Iris pigment epithelial cell (primary cell): Measurements from ENCODE around the gene STAT3.
"Not testable (repeated sequence)": the region's sequence is repeated elsewhere in the genome, so short reads cannot be mapped to it uniquely, and the experiment has no call there.

Experiments
- DNase-seq: peaks from one replicate; pipeline ENCODE4 v3.0.0-alpha.2; 2011; ENCODE audit warnings: low read depth

STAT3 gene

DNA sequence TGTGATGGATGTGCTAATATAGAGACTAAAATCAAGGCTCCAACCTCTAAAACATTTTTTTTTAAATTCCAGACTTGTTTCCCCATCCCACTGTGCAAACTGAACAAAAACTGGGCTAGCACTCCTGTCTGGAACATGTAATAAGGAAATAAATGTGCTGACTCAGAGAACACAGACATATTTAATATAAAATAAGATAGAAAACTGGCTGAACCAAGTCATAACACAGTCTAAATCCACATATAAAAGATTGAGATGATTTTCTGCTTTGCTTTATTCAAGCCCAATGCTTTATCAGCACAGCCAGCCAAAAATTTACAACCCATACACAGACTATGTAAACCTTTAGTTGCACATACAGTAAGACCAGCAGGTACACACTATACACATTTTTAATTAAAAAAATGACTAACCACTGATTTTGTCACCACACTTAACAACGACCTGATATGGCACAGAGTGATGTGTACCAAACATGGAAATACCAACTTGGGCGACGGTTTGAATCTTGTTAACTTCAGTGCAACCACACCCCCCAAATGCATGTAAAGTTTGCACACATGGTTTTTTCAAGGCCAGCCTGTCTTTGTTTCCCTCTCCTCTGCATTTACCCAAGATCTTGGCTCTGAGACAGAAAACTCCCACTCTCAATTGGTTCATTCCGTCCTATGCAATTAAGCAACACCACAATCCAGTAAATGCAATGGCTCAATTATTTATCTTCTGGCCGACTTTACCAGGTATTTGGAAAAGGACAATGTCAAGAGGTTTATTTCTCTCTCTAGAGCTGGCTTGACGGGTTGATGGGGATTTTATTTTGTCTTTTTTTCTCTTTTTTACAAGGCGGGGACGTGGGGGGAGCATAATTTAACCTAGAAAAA, 1.2 kb downstream of the STAT3 start:
- DNase-seq: peak; percentile 88

DNA sequence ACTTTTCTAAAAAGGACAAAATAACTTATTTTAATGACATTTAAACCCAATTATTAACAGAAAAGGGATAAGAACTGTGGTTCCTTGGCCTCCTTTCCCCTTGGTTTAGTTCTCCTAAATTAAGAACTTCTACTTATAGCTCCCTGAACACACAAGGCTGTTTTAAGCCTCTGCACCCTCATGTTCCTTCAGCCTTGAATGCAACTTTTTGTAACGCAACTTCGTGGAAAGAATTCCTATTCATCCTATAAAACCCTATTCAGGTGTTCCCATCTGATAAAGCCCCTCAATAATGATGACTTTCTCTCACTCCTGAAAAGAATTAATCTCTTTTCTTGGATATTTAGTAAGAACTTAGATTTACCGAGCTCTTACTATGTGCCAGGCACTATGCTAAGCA, 6.3 kb downstream of the STAT3 start:
- no peak for DNase-seq

DNA sequence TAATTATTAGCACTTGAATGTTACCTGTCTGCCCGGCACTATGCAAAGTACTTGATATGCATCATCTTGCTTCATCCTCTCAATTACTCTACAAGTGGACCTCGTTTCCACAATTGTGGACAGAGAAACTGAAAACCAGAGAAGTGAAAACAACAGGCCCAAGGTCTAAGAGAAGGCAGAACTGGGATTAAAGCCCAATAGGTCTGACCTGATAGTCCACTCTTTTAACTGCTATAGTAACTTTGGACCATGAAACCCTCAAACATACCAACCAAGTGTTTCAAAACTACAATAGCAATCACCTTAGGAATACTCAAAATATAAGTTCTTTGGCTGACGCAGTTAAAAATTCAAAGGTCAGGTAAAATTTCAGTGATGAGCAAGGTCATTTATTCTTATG, 7.3 kb downstream of the STAT3 start:
- DNase-seq: no peak

GRCh38 chr17:42378959-42379594, 9.2 kb downstream of the STAT3 start:
- DNase-seq: peak; percentile 45

DNA sequence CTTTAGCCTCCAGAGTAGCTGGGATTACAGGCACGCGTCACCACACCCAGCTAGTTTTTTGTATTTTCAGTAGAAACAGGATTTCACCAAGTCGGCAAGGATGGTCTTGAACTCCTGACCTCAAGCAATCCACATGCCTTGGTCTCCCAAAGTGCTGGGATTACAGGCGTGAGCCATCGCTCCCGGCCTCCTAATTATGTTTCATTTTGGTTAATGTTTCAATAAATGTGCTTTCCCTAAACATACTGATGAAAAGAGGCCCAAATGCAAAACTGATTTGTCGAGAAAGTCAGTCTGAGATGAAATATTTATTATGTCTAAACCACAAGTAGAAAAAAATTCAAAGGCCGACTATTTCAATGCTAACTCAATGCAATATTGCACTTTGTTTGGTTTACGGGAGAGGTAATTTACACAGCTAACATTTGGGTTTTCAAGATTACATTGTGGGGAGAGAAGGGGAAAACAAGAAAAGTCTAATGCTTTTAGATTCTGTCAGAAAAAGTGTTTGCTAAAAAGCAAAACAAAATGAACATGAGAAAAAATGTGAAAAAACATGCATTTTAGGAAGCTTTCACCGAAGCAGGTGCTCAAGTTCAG, 9.8 kb downstream of the STAT3 start:
- DNase-seq: no peak

DNA sequence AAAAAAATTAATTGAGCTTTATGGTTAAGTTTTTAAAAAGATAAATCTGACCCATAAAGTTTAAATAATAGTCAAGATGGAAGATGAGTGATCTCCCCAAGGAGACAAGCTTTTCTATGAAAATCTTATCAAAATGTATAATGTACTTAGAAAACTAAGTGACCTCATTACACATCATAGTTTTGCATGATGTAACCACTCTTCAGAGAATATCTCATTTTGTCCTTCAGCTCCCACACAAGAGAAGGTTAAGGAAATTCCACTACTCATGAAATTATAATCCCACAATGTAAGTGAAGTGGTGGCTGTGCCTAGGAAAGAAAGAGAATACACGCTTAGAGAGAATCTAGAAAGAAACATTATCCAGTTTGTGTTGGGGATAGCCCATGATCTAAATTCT, 14.3 kb downstream of the STAT3 start:
- DNase-seq: no peak

DNA sequence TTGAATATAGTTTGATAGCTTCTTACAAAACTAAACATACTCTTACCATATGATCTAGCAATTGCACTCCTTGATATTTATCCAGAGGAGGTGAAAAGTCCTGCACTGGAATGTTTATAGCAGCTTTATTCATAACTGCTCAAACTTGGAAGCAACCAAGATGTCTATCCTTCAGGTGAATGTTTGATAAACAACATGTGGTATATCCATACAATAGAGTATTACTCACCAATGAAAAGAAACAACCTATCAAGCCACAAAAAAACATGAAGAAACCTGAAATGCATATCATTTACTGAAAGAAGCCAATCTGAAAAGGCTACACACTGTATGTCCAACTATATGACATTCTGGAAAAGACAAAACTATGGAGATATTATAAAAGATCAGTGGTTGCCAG, 16.1 kb downstream of the STAT3 start:
- DNase-seq: no peak

DNA sequence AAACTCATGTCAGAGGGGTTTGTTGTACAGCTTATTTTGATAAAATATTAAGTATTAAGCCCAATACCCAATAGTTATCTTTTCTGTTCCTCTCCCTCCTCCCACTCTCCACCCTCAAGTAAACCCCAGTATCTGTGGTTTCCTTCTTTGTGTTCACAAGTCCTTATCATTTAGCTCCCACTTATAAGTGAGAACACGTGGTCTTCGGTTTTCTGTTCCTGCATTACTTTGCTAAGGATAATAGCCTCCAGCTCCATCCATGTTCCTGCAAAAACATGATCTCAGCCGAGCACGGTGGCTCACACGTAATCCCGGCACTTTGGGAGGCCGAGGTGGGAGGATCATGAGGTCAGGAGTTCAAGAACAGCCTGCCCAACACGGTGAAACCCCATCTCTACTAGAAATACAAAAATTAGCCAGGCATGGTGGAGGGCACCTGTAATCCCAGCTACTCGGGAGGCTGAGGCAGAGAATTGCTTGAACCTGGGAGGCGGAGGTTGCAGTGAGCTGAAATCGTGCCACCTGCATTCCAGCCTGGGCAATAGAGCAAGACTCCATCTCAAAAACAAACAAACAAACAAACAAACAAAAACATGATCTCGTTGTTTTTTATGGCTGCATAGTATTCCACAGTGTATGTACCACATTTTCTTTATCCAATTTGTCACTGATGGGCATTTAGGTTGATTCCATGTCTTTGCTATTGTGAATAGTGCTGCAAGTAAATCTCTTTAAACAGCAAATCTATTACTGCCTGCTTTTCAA, 19.3 kb downstream of the STAT3 start:
- DNase-seq: not testable (repeated sequence)

DNA sequence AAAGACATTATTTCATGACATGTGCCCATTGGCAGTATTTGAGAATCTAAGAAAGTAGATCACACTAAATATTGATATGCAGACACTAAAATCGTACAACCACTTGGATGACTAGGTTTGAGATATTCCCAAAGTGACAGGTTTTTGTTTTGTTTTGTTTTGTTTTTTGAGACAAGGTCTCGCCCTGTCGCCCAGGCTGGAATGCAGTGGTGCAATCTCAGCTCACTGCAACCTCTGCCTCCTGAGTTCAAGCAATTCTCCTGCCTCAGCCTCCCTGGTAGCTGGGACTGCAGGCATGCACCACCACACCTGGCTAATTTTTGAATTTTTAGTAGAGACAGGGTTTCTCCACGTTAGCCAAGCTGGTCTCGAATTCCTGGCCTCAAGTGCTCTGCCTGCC, 19.9 kb downstream of the STAT3 start:
- not testable (repeated sequence) for DNase-seq

DNA sequence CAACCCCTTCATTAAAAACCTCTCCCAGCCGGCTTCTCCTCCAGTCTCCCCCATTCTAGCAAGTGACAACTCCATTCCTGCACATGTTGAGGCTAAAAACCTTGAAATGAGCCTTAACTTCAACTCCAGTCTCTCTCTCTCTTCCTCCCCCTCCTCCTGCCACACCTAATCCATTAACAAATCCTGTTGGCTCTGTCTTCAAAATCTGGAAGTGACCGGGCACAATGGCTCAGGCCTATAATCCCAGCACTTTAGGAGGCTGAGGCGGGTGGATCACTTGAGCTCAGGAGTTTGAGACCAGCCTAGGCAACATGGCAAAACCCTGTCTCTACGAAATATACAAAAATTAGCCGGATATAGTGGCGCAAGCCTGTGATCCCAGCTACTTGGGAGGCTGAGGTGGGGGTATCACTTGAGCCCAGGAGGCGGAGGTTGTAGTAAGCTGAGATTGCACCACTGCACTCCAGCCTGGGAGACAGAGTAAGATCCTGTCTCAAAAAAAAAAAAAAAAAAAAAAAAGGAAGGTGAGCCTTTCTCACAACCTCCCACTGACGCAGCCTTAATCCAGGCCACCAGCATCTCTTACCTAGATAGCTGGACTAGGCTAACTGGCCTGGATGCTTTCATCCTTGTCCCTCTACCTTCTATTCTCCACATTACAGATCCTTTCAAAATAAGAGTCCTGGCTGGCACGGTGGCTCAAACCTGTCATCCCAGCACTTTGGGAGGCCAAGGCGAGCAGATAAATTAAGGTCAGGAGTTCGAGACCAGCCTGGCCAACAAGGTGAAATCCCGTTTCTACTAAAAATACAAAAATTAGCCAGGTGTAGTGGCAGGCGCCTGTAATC, 21.8 kb downstream of the STAT3 start:
- DNase-seq: peak; percentile 29

GRCh38 chr17:42365136-42365535, 23.1 kb downstream of the STAT3 start:
- peak; percentile 96 for DNase-seq

- peak; percentile 89 for DNase-seq
These were observed 24.3 kb downstream of the STAT3 start for GRCh38 chr17:42363767-42364585.

- DNase-seq: no peak
These were observed 25.0 kb downstream of the STAT3 start for GRCh38 chr17:42363231-42363630.

GRCh38 chr17:42362245-42362961, 25.8 kb downstream of the STAT3 start:
- no peak for DNase-seq

- DNase-seq: no peak
These were observed 26.5 kb downstream of the STAT3 start for GRCh38 chr17:42361781-42362186.

DNA sequence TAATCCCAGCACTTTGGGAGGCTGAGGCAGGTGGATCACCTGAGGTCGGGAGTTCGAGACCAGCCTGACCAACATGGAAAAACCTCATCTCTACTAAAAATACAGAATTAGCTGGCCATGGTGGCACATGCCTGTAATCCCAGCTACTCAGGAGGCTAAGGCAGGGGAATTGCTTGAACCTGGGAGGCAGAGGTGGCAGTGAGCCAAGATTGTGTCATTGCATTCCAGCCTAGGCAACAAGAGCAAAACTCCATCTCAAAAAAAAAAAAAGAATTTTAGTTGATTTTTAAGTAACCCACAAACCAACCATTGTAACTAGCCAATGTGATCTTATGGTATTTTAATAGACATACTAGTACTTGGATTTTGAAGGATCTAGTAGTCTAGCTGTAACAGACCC, 27.9 kb downstream of the STAT3 start:
- not testable (repeated sequence) for DNase-seq

DNA sequence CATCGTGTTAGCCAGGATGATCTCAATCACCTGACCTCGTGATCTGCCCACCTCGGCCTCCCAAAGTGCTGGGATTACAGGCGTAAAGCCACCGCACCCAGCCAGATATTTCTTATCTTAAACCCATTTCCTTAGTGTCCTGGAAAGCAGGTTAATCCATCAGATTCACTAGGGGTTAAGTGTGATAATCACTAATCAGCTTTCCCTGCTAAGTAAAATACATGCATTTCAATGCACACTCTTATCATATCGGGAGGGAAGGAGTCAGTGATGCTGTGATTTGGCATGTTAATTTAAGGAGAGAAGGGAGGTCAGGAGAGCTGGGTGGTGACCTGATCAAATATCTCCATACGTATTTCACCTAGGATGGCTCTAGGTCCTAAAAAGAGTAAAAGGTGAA, 29.1 kb downstream of the STAT3 start:
- no peak for DNase-seq

GRCh38 chr17:42358434-42358833, 29.8 kb downstream of the STAT3 start:
- DNase-seq: no peak

DNA sequence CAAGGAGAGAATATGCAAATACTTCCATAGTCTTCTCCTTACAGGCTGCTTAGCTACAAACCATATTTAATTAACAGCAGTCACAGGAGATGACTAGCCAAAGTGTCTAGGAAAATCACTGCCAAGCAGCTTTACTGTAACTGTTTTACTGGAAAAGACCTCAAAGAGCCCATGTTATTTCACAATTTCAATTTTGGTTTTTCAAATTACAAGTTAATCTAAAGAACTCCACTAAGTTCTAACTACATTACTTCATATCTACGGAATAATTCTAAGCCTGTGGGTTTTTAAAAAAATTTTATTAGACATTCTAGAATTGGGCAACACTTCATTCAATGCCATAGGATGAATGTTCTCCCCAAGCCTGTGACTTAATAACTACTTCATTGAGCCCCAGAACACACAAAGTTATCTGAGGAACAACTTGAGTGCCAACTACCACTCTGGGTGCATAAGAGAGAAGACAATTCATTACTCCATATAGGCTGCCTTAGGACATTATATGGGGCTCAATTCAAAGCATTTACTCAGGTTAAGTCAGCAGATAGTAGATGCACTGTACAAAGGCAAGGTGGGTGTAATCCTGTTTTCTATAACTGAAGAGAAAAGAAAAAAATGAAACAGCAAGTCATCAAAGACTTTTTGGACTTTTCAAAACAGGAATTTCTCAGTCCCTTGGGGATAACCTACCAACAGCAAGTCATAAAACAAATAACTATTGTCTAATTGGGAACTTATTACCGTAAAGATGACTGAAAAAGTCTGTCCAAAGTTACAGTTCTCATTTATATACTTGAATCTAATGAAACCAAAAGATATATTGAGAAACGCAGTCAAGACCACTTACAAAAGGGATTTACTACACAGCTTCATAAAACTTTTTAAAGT, 33.0 kb downstream of the STAT3 start:
- DNase-seq: peak; percentile 67
